Endodermal cell (in vitro differentiated cells): ENCODE measurements around the gene RORB. TPM values are rescaled to one million over a fixed set of nuclear protein-coding genes. Genes with fewer than 3 reads are reported as not detected.

Experiments
- DNase-seq: peaks from one replicate; pipeline ENCODE4 v3.0.0-alpha.2; 2017
- H3K27ac ChIP-seq: 2 replicates; pipeline ENCODE4 v1.5.1; 2013; ENCODE audit warnings: mild to moderate bottlenecking, low read depth, low read length, moderate library complexity
- H3K27me3 ChIP-seq: 2 replicates; pipeline ENCODE4 v1.6.1; 2013; ENCODE audit warnings: mild to moderate bottlenecking, low read length, moderate library complexity; ENCODE audit not compliant: insufficient read depth, control insufficient read depth, poor library complexity, severe bottlenecking
- H3K36me3 ChIP-seq: 2 replicates; pipeline ENCODE4 v1.7.0; 2013; ENCODE audit warnings: mild to moderate bottlenecking, low read length, moderate library complexity; ENCODE audit not compliant: control insufficient read depth, insufficient read depth
- H3K4me1 ChIP-seq: one replicate; pipeline ENCODE4 v1.7.0; 2013; ENCODE audit warnings: low read length; ENCODE audit not compliant: control insufficient read depth, insufficient read depth
- H3K4me3 ChIP-seq: 2 replicates; pipeline ENCODE4 v1.5.1; 2013; ENCODE audit warnings: mild to moderate bottlenecking, low read length, moderate library complexity
- H3K9ac ChIP-seq: 2 replicates; pipeline ENCODE4 v1.6.1; 2013; ENCODE audit warnings: mild to moderate bottlenecking, low read length, moderate library complexity; ENCODE audit not compliant: poor library complexity, severe bottlenecking; ENCODE audit errors: extremely low read depth
- H3K9me3 ChIP-seq: 2 replicates; pipeline ENCODE4 v1.6.1; 2013; ENCODE audit warnings: mild to moderate bottlenecking, low read length, moderate library complexity; ENCODE audit not compliant: control insufficient read depth
- H3K27ac Mint-ChIP-seq: 2 replicates; pipeline ENCODE4 v1.8.0; 2020; ENCODE audit warnings: mixed read lengths
- H3K27me3 Mint-ChIP-seq: 2 replicates; pipeline ENCODE4 v1.8.0; 2021; ENCODE audit warnings: mild to moderate bottlenecking, mixed read lengths; ENCODE audit not compliant: insufficient read depth
- H3K36me3 Mint-ChIP-seq: 2 replicates; pipeline ENCODE4 v1.8.0; 2020; ENCODE audit warnings: low read depth, mixed read lengths
- H3K4me1 Mint-ChIP-seq: 2 replicates; pipeline ENCODE4 v1.8.0; 2020; ENCODE audit warnings: mixed read lengths
- H3K4me3 Mint-ChIP-seq: 2 replicates; pipeline ENCODE4 v1.8.0; 2020; ENCODE audit warnings: mild to moderate bottlenecking, moderate library complexity, mixed read lengths
- H3K9me3 Mint-ChIP-seq: 2 replicates; pipeline ENCODE4 v1.8.0; 2020; ENCODE audit warnings: mild to moderate bottlenecking, mixed read lengths
- WGBS, 2 experiments: methylation state at CpG; one replicate each; pipeline versions ENCODE4 v1.1.5 to v1.1.7; 2013; ENCODE audit warnings: missing lambda C conversion rate in 2 of 2, mixed read lengths in 1 of 2; ENCODE audit not compliant: insufficient coverage in 1 of 2, insufficient read length in 1 of 2; 5-methylcytosine and 5-hydroxymethylcytosine counted together
- total RNA-seq, 2 donors: library from RNA; stranded (reverse); fragmentation: NEBNext Ultra II Directional in 1 of 2; extraction: Animal tissue kit (Norgen Biotek cat#: 25700) in 1 of 2; gene quantifications; 2 replicates in 1 of 2; 3 replicates in 1 of 2; pipeline ENCODE4 v1.2.1, GENCODE V29; 2021
- TF ChIP-seq, protein P1 (sequence below): fragments of 200-600 bp; sonication (generic); conservative IDR thresholded peaks from 2 replicates; pipeline ENCODE4 v1.5.0; 2021; ENCODE audit warnings: antibody characterized with exemption, mild to moderate bottlenecking

RORB gene
- total RNA-seq, 2 donors from 2014 or later, result 0.18 to 0.88 TPM

DNA sequence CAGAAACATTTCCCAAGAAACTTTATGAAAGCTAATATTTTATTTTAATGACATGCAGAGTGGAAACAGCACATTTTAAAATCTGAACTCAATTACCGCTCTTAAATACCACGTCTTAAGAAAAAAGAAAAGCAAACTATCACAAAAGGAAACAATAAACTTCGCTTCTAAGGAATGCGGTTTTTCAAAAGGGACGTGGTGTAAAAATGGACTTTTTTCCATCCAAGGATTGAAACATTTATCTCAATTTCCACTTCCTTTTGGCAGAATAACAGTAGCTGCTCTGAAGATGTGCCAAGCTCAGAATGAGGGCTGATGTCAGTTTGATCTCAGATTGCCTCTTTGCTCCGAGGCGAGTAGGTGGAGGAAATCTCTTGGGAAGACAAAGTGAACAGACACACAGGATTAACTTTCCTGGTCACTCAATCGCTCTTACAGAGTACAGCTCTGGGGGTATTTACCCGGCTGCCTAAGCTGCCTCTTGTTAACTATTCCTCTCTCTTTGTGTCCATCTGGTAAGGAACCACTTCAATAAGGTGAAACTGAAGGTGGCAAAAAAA is 232.1 kb downstream of the RORB start:
- Mint-ChIP-seq H3K9me3 (no peaks in the 10 kb centered on the region), H3K4me3 (no peak overlapping the region), H3K4me1 (peaks cover 7% of the 10 kb centered on the region), H3K27me3 (no peaks in the 10 kb centered on the region), H3K36me3 (no peaks in the 10 kb centered on the region), H3K27ac (no peak overlapping the region)
- no peaks in the 10 kb centered on the region for H3K9me3 ChIP-seq
- no peaks in the 10 kb centered on the region for H3K27me3 ChIP-seq
- no peak overlapping the region for H3K9ac ChIP-seq
- no peaks in the 10 kb centered on the region for H3K4me1 ChIP-seq
- TF ChIP-seq, protein P1, sequence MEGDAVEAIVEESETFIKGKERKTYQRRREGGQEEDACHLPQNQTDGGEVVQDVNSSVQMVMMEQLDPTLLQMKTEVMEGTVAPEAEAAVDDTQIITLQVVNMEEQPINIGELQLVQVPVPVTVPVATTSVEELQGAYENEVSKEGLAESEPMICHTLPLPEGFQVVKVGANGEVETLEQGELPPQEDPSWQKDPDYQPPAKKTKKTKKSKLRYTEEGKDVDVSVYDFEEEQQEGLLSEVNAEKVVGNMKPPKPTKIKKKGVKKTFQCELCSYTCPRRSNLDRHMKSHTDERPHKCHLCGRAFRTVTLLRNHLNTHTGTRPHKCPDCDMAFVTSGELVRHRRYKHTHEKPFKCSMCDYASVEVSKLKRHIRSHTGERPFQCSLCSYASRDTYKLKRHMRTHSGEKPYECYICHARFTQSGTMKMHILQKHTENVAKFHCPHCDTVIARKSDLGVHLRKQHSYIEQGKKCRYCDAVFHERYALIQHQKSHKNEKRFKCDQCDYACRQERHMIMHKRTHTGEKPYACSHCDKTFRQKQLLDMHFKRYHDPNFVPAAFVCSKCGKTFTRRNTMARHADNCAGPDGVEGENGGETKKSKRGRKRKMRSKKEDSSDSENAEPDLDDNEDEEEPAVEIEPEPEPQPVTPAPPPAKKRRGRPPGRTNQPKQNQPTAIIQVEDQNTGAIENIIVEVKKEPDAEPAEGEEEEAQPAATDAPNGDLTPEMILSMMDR, result no peak
- 79 to 90% methylated on average over 9 of the region's 9 CpGs for WGBS, 2 experiments
- no peak overlapping the region for H3K4me3 ChIP-seq
- no peak overlapping the region for H3K27ac ChIP-seq
- no peak for DNase-seq
- no peaks in the 10 kb centered on the region for H3K36me3 ChIP-seq

DNA sequence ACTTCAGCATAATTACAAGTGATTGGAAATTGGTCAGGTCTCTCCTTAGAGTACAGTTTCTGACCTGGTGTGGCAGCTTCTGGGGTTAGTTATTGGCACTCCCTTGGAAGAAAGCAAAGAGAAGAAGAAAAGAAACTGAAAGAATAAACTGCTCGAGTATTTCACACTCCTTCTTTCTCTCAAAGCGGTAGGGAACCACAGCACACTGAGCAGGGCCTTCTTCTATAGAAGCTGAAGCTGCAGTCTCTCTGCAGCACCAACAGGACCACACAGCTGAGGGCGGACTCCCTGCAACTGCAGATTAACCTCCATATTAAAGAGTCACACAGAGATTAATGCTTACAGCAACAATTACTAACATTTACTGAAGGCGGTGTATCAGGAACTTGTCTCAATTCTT is 238.6 kb downstream of the RORB start:
- Mint-ChIP-seq H3K36me3 (no peaks in the 10 kb centered on the region), H3K9me3 (no peaks in the 10 kb centered on the region), H3K27me3 (no peaks in the 10 kb centered on the region), H3K4me3 (no peak overlapping the region), H3K4me1 (peaks cover 3% of the 10 kb centered on the region), H3K27ac (no peak overlapping the region)
- Histone ChIP-seq H3K36me3 (no peaks in the 10 kb centered on the region), H3K27me3 (no peaks in the 10 kb centered on the region), H3K4me3 (no peak overlapping the region), H3K9ac (no peak overlapping the region), H3K4me1 (no peaks in the 10 kb centered on the region), H3K9me3 (no peaks in the 10 kb centered on the region), H3K27ac (no peak overlapping the region)
- WGBS, 2 experiments, result 80 to 84% methylated on average over 1 to 4 of the region's 4 CpGs
- TF ChIP-seq, protein P1, result no peak
- DNase-seq, result no peak

DNA sequence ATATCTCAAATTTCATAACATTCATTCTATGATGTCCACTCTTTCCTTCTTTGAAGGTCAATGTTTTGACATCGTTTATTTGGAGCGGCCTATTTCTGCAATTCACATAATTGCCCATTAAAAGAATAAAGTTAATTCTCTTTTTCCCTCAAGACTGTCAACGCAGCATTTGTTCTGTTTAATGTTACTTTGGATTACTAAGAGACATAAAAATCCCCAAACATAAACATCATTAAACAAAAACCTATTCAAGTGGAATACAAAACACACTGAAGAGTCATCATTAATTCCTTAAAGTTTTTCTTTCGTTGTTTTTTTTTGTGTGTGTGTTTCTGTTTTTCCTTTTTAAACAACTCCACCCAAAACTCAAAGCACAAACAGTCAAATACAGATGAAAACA is 239.5 kb downstream of the RORB start:
- 99 to 100% methylated on average over 2 to 3 of the region's 4 CpGs for WGBS, 2 experiments
- H3K27me3 ChIP-seq, result no peaks in the 10 kb centered on the region
- Mint-ChIP-seq H3K36me3 (no peaks in the 10 kb centered on the region), H3K4me1 (peaks cover 3% of the 10 kb centered on the region), H3K27ac (no peak overlapping the region), H3K9me3 (no peaks in the 10 kb centered on the region), H3K27me3 (no peaks in the 10 kb centered on the region), H3K4me3 (no peak overlapping the region)
- DNase-seq, result no peak
- H3K4me3 ChIP-seq, result no peak overlapping the region
- no peaks in the 10 kb centered on the region for H3K4me1 ChIP-seq
- H3K27ac ChIP-seq, result no peak overlapping the region
- no peaks in the 10 kb centered on the region for H3K36me3 ChIP-seq
- H3K9me3 ChIP-seq, result no peaks in the 10 kb centered on the region
- TF ChIP-seq, protein P1, result no peak
- no peak overlapping the region for H3K9ac ChIP-seq
